H1 (cell line): ENCODE results near the gene GTF2B. TPM values are rescaled to one million over a fixed set of nuclear protein-coding genes. Genes with fewer than 3 reads are reported as not detected.

Source experiments
- CTCF ChIA-PET: fragments of 300-600 bp; sonication (Branson Sonifier 250); formaldehyde crosslinking; loops from one replicate; lab custom pipeline; 2021; ENCODE audit not compliant: partially characterized antibody; lab: Charles Lee
- POLR2A ChIA-PET: fragments of 300-600 bp; sonication (Branson Sonifier 250); formaldehyde crosslinking; loops from one replicate; lab custom pipeline; 2021; ENCODE audit warnings: inconsistent platforms; ENCODE audit not compliant: partially characterized antibody; lab: Charles Lee
- DNase-seq, 2 experiments: peaks; one replicate each; pipeline versions ENCODE4 v3.0.0 to v3.0.0-alpha.2; 2010 to 2022; ENCODE audit warnings: low spot score in 2 of 2, low read depth in 1 of 2, mixed read lengths in 1 of 2
- FAIRE-seq: peaks from 2 replicates; lab custom pipeline; 2011; peaks lifted over from hg19 to GRCh38; lab: Jason Lieb, UNC
- H2AFZ ChIP-seq: 2 replicates; pipeline ENCODE4 v1.8.1; 2012; ENCODE audit warnings: low read length, inconsistent platforms
- H2AK5ac ChIP-seq: 2 replicates; pipeline ENCODE4 v1.6.1; 2013; ENCODE audit warnings: low read depth, low read length
- H2BK120ac ChIP-seq: replicated peaks from 2 replicates; pipeline ENCODE3; 2013; ENCODE audit warnings: low read depth, low read length, inconsistent platforms
- H2BK12ac ChIP-seq: 2 replicates; pipeline ENCODE4 v1.6.1; 2013; ENCODE audit warnings: low read depth, low read length
- H2BK15ac ChIP-seq: 2 replicates; pipeline ENCODE4 v1.6.1; 2013; ENCODE audit warnings: low read length
- H2BK20ac ChIP-seq: 2 replicates; pipeline ENCODE4 v1.6.1; 2013; ENCODE audit warnings: low read length
- H2BK5ac ChIP-seq: 2 replicates; pipeline ENCODE4 v1.6.1; 2013; ENCODE audit warnings: low read depth, low read length
- H3K14ac ChIP-seq: 2 replicates; pipeline ENCODE4 v1.6.1; 2013; ENCODE audit warnings: inconsistent platforms; ENCODE audit not compliant: insufficient read length
- H3K18ac ChIP-seq: 2 replicates; pipeline ENCODE4 v1.6.1; 2013; ENCODE audit warnings: low read length; ENCODE audit errors: extremely low read depth
- H3K23ac ChIP-seq: 2 replicates; pipeline ENCODE4 v1.6.1; 2013; ENCODE audit warnings: inconsistent platforms; ENCODE audit not compliant: insufficient read length
- H3K23me2 ChIP-seq: 2 replicates; pipeline ENCODE4 v1.6.1; 2013; ENCODE audit warnings: low read depth, low read length
- H3K27ac ChIP-seq: 2 replicates; pipeline ENCODE4 v1.6.1; 2011; ENCODE audit warnings: low read depth, low read length, inconsistent platforms
- H3K27me3 ChIP-seq, 4 experiments: replicated peaks in 1 of 4; 1 replicate in 1 of 4; 2 replicates in 3 of 4; pipeline versions ENCODE4 v1.6.1 to v1.8.1; 2011 to 2013; ENCODE audit warnings: low read length in 3 of 4, mild to moderate bottlenecking in 3 of 4, inconsistent platforms in 2 of 4, mixed read lengths in 2 of 4, moderate library complexity in 1 of 4; ENCODE audit not compliant: control insufficient read depth in 3 of 4, insufficient read depth in 3 of 4; ENCODE audit errors: extremely low read depth in 1 of 4
- H3K36me3 ChIP-seq, 4 experiments: 2 replicates each; pipeline versions ENCODE4 v1.6.1 to v1.8.1; 2011 to 2013; ENCODE audit warnings: mild to moderate bottlenecking in 4 of 4, low read length in 3 of 4, moderate library complexity in 2 of 4, control low read depth in 1 of 4, inconsistent platforms in 1 of 4; ENCODE audit not compliant: insufficient read depth in 4 of 4, control insufficient read depth in 2 of 4
- H3K4ac ChIP-seq: replicated peaks from 2 replicates; pipeline ENCODE3; 2013; ENCODE audit warnings: low read length, low read depth, mixed read lengths, inconsistent platforms; ENCODE audit not compliant: insufficient read length
- H3K4me1 ChIP-seq, 4 experiments: replicated peaks in 1 of 4; 1 replicate in 1 of 4; 2 replicates in 3 of 4; pipeline versions ENCODE4 v1.6.1 to v1.8.1; 2011 to 2013; ENCODE audit warnings: low read length in 3 of 4, inconsistent platforms in 2 of 4, mixed read lengths in 1 of 4; ENCODE audit not compliant: insufficient read depth in 4 of 4, control insufficient read depth in 3 of 4
- H3K4me2 ChIP-seq, 2 experiments: 2 replicates each; pipeline versions ENCODE4 v1.6.1 to v1.8.1; 2011 to 2013; ENCODE audit warnings: low read depth in 2 of 2, low read length in 2 of 2, control low read depth in 1 of 2, inconsistent platforms in 1 of 2, mild to moderate bottlenecking in 1 of 2; ENCODE audit not compliant: insufficient read depth in 1 of 2
- H3K4me3 ChIP-seq, 4 experiments: fragments of 200-600, 300-600 bp in 1 of 4; sonication (generic), shearing (Covaris generic), sonication (Bioruptor Twin) in 1 of 4; 2 replicates each; pipeline versions ENCODE4 v1.5.1 to v1.8.1; 2011 to 2016; ENCODE audit warnings: low read length in 4 of 4, low read depth in 3 of 4, control low read depth in 2 of 4, inconsistent platforms in 2 of 4, mild to moderate bottlenecking in 2 of 4, mixed read lengths in 1 of 4, moderate library complexity in 1 of 4; ENCODE audit not compliant: insufficient read depth in 2 of 4; ENCODE audit errors: extremely low read depth in 1 of 4
- H3K56ac ChIP-seq: replicated peaks from 2 replicates; pipeline ENCODE3; 2013; ENCODE audit warnings: low read depth, mild to moderate bottlenecking, mixed read lengths, low read length, inconsistent platforms; ENCODE audit not compliant: insufficient read length
- H3K79me1 ChIP-seq: 2 replicates; pipeline ENCODE4 v1.6.1; 2013; ENCODE audit warnings: low read depth, low read length, control low read depth
- H3K79me2 ChIP-seq, 2 experiments: 2 replicates each; pipeline versions ENCODE4 v1.6.1 to v1.8.1; 2012 to 2013; ENCODE audit warnings: low read length in 2 of 2, mild to moderate bottlenecking in 2 of 2, inconsistent platforms in 1 of 2; ENCODE audit not compliant: insufficient read depth in 2 of 2, control insufficient read depth in 1 of 2
- H3K9ac ChIP-seq, 4 experiments: replicated peaks in 1 of 4; 1 replicate in 1 of 4; 2 replicates in 3 of 4; pipeline versions ENCODE4 v1.6.1 to v1.8.1; 2011 to 2013; ENCODE audit warnings: low read depth in 3 of 4, low read length in 3 of 4, control low read depth in 2 of 4, mild to moderate bottlenecking in 2 of 4, moderate library complexity in 2 of 4, inconsistent platforms in 1 of 4; ENCODE audit errors: extremely low read depth in 1 of 4
- H3K9me3 ChIP-seq, 2 experiments: 2 replicates each; pipeline versions ENCODE4 v1.6.1 to v1.8.1; 2012 to 2013; ENCODE audit warnings: mild to moderate bottlenecking in 2 of 2, moderate library complexity in 2 of 2, control low read depth in 1 of 2, inconsistent platforms in 1 of 2, low read depth in 1 of 2, low read length in 1 of 2, mixed read lengths in 1 of 2; ENCODE audit not compliant: insufficient read depth in 2 of 2
- H4K20me1 ChIP-seq, 2 experiments: replicated peaks in 1 of 2; 2 replicates each; pipeline versions ENCODE3 to v1.8.1; 2011 to 2013; ENCODE audit warnings: inconsistent platforms in 2 of 2, low read length in 2 of 2, mild to moderate bottlenecking in 1 of 2; ENCODE audit not compliant: insufficient read depth in 2 of 2, control insufficient read depth in 1 of 2
- H4K5ac ChIP-seq: 2 replicates; pipeline ENCODE4 v1.6.1; 2013; ENCODE audit warnings: low read length, low read depth, mixed read lengths, inconsistent platforms; ENCODE audit not compliant: insufficient read length
- H4K8ac ChIP-seq: 2 replicates; pipeline ENCODE4 v1.8.0; 2013; ENCODE audit warnings: mild to moderate bottlenecking, moderate library complexity, low read length, inconsistent platforms; ENCODE audit not compliant: insufficient read depth; ENCODE audit errors: extremely low read depth
- H4K91ac ChIP-seq: replicated peaks from 2 replicates; pipeline ENCODE3; 2013; ENCODE audit warnings: low read length, mixed read lengths, inconsistent platforms; ENCODE audit not compliant: insufficient read length
- ATF2 ChIP-seq: IDR thresholded peaks from 2 replicates; pipeline ENCODE4 v1.6.1; 2012; ENCODE audit warnings: low read length, inconsistent platforms
- CBX8 ChIP-seq: fragments of 300-800, 300-1000 bp; sonication (generic); IDR thresholded peaks from 2 replicates; pipeline ENCODE4 v1.7.1; 2016; ENCODE audit warnings: low read depth, low read length, borderline replicate concordance
- CTCF ChIP-seq, 3 experiments: IDR thresholded peaks; 1 replicate in 2 of 3; 2 replicates in 1 of 3; pipeline versions ENCODE4 v1.5.1 to v1.6.1; 2011; ENCODE audit warnings: low read length in 3 of 3, mild to moderate bottlenecking in 3 of 3, inconsistent platforms in 2 of 3, low read depth in 1 of 3, moderate library complexity in 1 of 3; ENCODE audit not compliant: insufficient read depth in 1 of 3; ENCODE audit errors: control extremely low read depth in 1 of 3
- GTF2F1 ChIP-seq: IDR thresholded peaks from 2 replicates; pipeline ENCODE4 v1.6.1; 2012; ENCODE audit warnings: low read depth, low read length, improper control_type of control experiment, borderline replicate concordance
- JUND ChIP-seq: IDR thresholded peaks from 2 replicates; pipeline ENCODE4 v1.6.1; 2011; ENCODE audit warnings: mild to moderate bottlenecking, improper control_type of control experiment, low read length
- KDM1A ChIP-seq: fragments of 200-600, 300-600 bp; sonication (generic); IDR thresholded peaks from 2 replicates; pipeline ENCODE4 v1.7.1; 2016; ENCODE audit warnings: mild to moderate bottlenecking, low read length, borderline replicate concordance
- NANOG ChIP-seq: IDR thresholded peaks from 2 replicates; pipeline ENCODE4 v1.6.1; 2011; ENCODE audit warnings: low read length, low read depth, mild to moderate bottlenecking, inconsistent platforms; ENCODE audit not compliant: insufficient read depth, poor library complexity, severe bottlenecking
- RFX5 ChIP-seq: IDR thresholded peaks from 2 replicates; pipeline ENCODE4 v1.6.1; 2011; ENCODE audit warnings: low read depth, low read length, improper control_type of control experiment, borderline replicate concordance
- RXRA ChIP-seq: IDR thresholded peaks from 2 replicates; pipeline ENCODE4 v1.6.1; 2011; ENCODE audit warnings: low read depth, mild to moderate bottlenecking, low read length, moderate library complexity; ENCODE audit not compliant: insufficient read depth
- SIX5 ChIP-seq: IDR thresholded peaks from 2 replicates; pipeline ENCODE4 v1.6.1; 2011; ENCODE audit warnings: mild to moderate bottlenecking, low read depth, low read length
- WGBS, 2 experiments: shearing (Covaris generic) in 1 of 2; methylation state at CpG; one replicate each; pipeline versions ENCODE4 v1.1.6 to v1.1.7; 2013 to 2015; ENCODE audit warnings: low lambda C conversion rate in 2 of 2, mixed read lengths in 2 of 2, inconsistent platforms in 1 of 2, low coverage in 1 of 2, missing lambda C conversion rate in 1 of 2; ENCODE audit not compliant: insufficient replicate concordance in 2 of 2, insufficient coverage in 1 of 2, insufficient read length in 1 of 2; ENCODE audit errors: extremely low coverage in 1 of 2, missing lambda C conversion rate in 1 of 2; 5-methylcytosine and 5-hydroxymethylcytosine counted together
- polyA plus RNA-seq, 7 experiments: library from polyadenylated mRNA; depleted of rRNA in 3 of 7; stranded (reverse) in 5 of 7; unstranded in 2 of 7; fragments of >200 nt in 5 of 7; fragments of 200-250 nt in 2 of 7; gene quantifications; 1 replicate in 5 of 7; 2 replicates in 1 of 7; 4 replicates in 1 of 7; pipeline versions ENCODE4 v1.2.1 to v1.2.3, GENCODE V29; 2011 to 2013; ENCODE audit warnings: missing spikeins in 2 of 7, mixed read lengths in 2 of 7
- total RNA-seq: library from RNA; stranded (reverse); fragmentation: NEBNext Ultra II Directional; extraction: Animal tissue kit (Norgen Biotek cat#: 25700); gene quantifications from 2 replicates; pipeline ENCODE4 v1.2.1, GENCODE V29; 2021

Gene GTF2B
- total and polyA plus RNA-seq, 2 of the 8 experiments (the other 6 are each of a cell fraction or from before 2014, with no cell fraction given), result 14.9 to 15.6 TPM

- Histone ChIP-seq H2BK15ac (no peak overlapping the region), H3K4me3 (no peak overlapping the region), H3K23ac (no peak overlapping the region), H2BK120ac (no peak overlapping the region), H3K14ac (no peak overlapping the region), H4K91ac (no peak overlapping the region), H3K23me2 (no peaks in the 10 kb centered on the region), H3K4me1 (no peaks in the 10 kb centered on the region), H4K5ac (no peak overlapping the region), H2BK12ac (no peak overlapping the region), H4K8ac (no peak overlapping the region), H3K4ac (no peak overlapping the region), H3K9ac (no peak overlapping the region), H3K56ac (no peak overlapping the region), H3K27ac (no peak overlapping the region), H3K9me3 (no peaks in the 10 kb centered on the region), H3K36me3 (peaks cover 4 to 48% (median 21%) of the 10 kb centered on the region in 4 experiments; a peak in 7 of 8 replicates), H3K4me2 (no peak overlapping the region), H2AK5ac (no peak overlapping the region), H2BK20ac (no peak overlapping the region), H3K79me2 (no peaks in the 10 kb centered on the region), H3K79me1 (no peaks in the 10 kb centered on the region), H3K18ac (no peak overlapping the region), H2AFZ (no peak overlapping the region), H4K20me1 (no peaks in the 10 kb centered on the region), H2BK5ac (no peak overlapping the region), H3K27me3 (no peaks in the 10 kb centered on the region)
- 81% methylated on average over 2 of the region's 2 CpGs; no CpG with 5 or more reads in 1 of the 2 experiments for WGBS, 2 experiments
- DNase-seq (no peak), FAIRE-seq (no peak)
- POLR2A ChIA-PET, result no interaction called here
- CTCF ChIA-PET, result no interaction called here
- no peak for TF ChIP-seq JUND
- no peak for TF ChIP-seq SIX5
- TF ChIP-seq KDM1A, result no peak
- no peak for TF ChIP-seq CTCF (IDR thresholded peaks at IDR 0.05; ENCODE audit: control extremely low read depth in 1 of 3, insufficient read depth in 1 of 3, low read depth in 1 of 3, low read length in 3 of 3)
- TF ChIP-seq NANOG, result no peak
- no peak for TF ChIP-seq RXRA
- TF ChIP-seq RFX5, result no peak
- no peak for TF ChIP-seq CBX8
- TF ChIP-seq ATF2, result no peak
- no peak for TF ChIP-seq GTF2F1
Measured at GRCh38 chr1:88802950-88803349, 88.4 kb downstream of the GTF2B start.
